GM12878 (cell line): ENCODE results near the gene VPS45.
"Not testable (repeated sequence)": the region's sequence is repeated elsewhere in the genome, so short reads cannot be mapped to it uniquely, and the experiment has no call there.

Source experiments
- CEBPB ChIP-seq, 2 experiments: fragments of 150-350 bp in 1 of 2; IDR thresholded peaks; 2 replicates each; pipeline ENCODE4 v1.6.1; 2012 to 2014; ENCODE audit warnings: low read depth in 2 of 2, low read length in 2 of 2, borderline replicate concordance in 1 of 2, inconsistent platforms in 1 of 2
- CTCF ChIP-seq, 3 experiments: IDR thresholded peaks in 2 of 3; conservative IDR thresholded peaks in 1 of 3; 2 replicates each; pipeline ENCODE4 v1.5.1; 2011; ENCODE audit warnings: low read depth in 3 of 3, low read length in 3 of 3, mild to moderate bottlenecking in 3 of 3, control low read depth in 2 of 3, moderate library complexity in 2 of 3, inconsistent platforms in 1 of 3, mixed read lengths in 1 of 3; ENCODE audit not compliant: control insufficient read depth in 2 of 3, insufficient read depth in 1 of 3; ENCODE audit errors: extremely low read depth in 1 of 3
- IRF5 ChIP-seq: fragments of 450-650 bp; IDR thresholded peaks from 2 replicates; pipeline ENCODE4 v1.6.1; 2017; ENCODE audit warnings: borderline replicate concordance
- LARP7 ChIP-seq: fragments of 450-650 bp; IDR thresholded peaks from 2 replicates; pipeline ENCODE4 v1.6.1; 2017; ENCODE audit warnings: mild to moderate bottlenecking
- MEF2A ChIP-seq: IDR thresholded peaks from 2 replicates; pipeline ENCODE4 v1.6.1; 2011; ENCODE audit warnings: low read depth, mild to moderate bottlenecking, low read length, moderate library complexity; ENCODE audit not compliant: insufficient read depth
- MXI1 ChIP-seq: fragments of 150-350 bp; IDR thresholded peaks from 2 replicates; pipeline ENCODE4 v1.6.1; 2011; ENCODE audit warnings: low read depth, mild to moderate bottlenecking, inconsistent platforms, low read length, improper control_type of control experiment
- POU2F2 ChIP-seq: IDR thresholded peaks from 3 replicates; pipeline ENCODE4 v1.6.1; 2011; ENCODE audit warnings: low read depth, mild to moderate bottlenecking, low read length, borderline replicate concordance
- RAD51 ChIP-seq: fragments of 450-650 bp; IDR thresholded peaks from 2 replicates; pipeline ENCODE4 v1.6.1; 2016; ENCODE audit warnings: moderate library complexity, mild to moderate bottlenecking, inconsistent platforms

GRCh38 chr1:150055507-150055906, 12.1 kb upstream of the VPS45 start:
- TF ChIP-seq RAD51; CTCF (IDR thresholded peaks at IDR 0.05 in 2 of 3, conservative IDR thresholded peaks at IDR 0.05 in 1 of 3; ENCODE audit: control insufficient read depth in 2 of 3, extremely low read depth in 1 of 3, insufficient read depth in 1 of 3, low read depth in 3 of 3, low read length in 3 of 3); LARP7; MEF2A; CEBPB (IDR thresholded peaks at IDR 0.05; ENCODE audit: borderline replicate concordance in 1 of 2, low read depth in 2 of 2, low read length in 2 of 2); IRF5; POU2F2; MXI1: not testable (repeated sequence)
